B cell (primary cell): ENCODE results near the gene NDUFS4.

Experiments used
- CTCF ChIP-seq: fragments of 200-600 bp; IDR thresholded peaks from one replicate; pipeline ENCODE4 v1.8.0; 2022; ENCODE audit warnings: antibody characterized with exemption, mild to moderate bottlenecking
- EZH2 ChIP-seq: IDR thresholded peaks from 2 replicates; pipeline ENCODE4 v1.6.1; 2012; ENCODE audit warnings: borderline replicate concordance, low read depth, mild to moderate bottlenecking, moderate library complexity, low read length; ENCODE audit not compliant: insufficient read depth, poor library complexity, severe bottlenecking

GRCh38 chr5:53576674-53577073, 16.2 kb downstream of the NDUFS4 start:
- no peak for TF ChIP-seq CTCF
- TF ChIP-seq EZH2, result no peak
